Measurements from ENCODE around the gene ENDOG.
A peak's percentile ranks its signal among the peaks of the same experiment; 100 is the strongest.

ENDOG gene

GRCh38 chr9:128818099-128818838 is at the start of gene ENDOG:
TSS of gene ENDOG (plus strand) at chr9:128818500. CDS start at chr9:128818685, 185 bp downstream.
- H3K36me3 ChIP-seq (ENCODE audit: insufficient read depth, insufficient read length, low read length): peaks cover 34% of the 10 kb centered on the region
- no peaks in the 10 kb centered on the region for H3K9me3 ChIP-seq (ENCODE audit: insufficient read depth, low read length)
- DNase-seq (ENCODE audit: low read depth, low spot score): peak; percentile 97
- H3K27me3 ChIP-seq (ENCODE audit: insufficient read depth, insufficient read length): no peaks in the 10 kb centered on the region
- peak within 1 kb of the TSS; percentile 97 for H3K9ac ChIP-seq (ENCODE audit: insufficient read length, low read depth)
- no peak for TF ChIP-seq ZNF274 (IDR thresholded peaks at IDR 0.05; ENCODE audit: low read depth, low read length)
- no peak for TF ChIP-seq SUZ12 (IDR thresholded peaks at IDR 0.05; ENCODE audit: extremely low read depth, insufficient read depth, insufficient read length)
- no peak for TF ChIP-seq YY1 (IDR thresholded peaks at IDR 0.05; ENCODE audit: insufficient read depth, insufficient read length)
- H3K4me1 ChIP-seq (ENCODE audit: insufficient read depth, insufficient read length): peaks cover 18% of the 10 kb centered on the region
- H3K4me3 ChIP-seq (ENCODE audit: insufficient read length, low read depth): peak within 1 kb of the TSS; percentile 82

GRCh38 chr9:128768606-128769005 is 49.7 kb upstream of the ENDOG start:
- H3K4me1 ChIP-seq (ENCODE audit: insufficient read depth, insufficient read length): peaks cover 9% of the 10 kb centered on the region
- peaks cover 16% of the 10 kb centered on the region for H3K36me3 ChIP-seq (ENCODE audit: insufficient read depth, insufficient read length, low read length)
- H3K27me3 ChIP-seq (ENCODE audit: insufficient read depth, insufficient read length): no peaks in the 10 kb centered on the region
- no peaks in the 10 kb centered on the region for H3K9me3 ChIP-seq (ENCODE audit: insufficient read depth, low read length)
- H3K9ac ChIP-seq (ENCODE audit: insufficient read length, low read depth): no peak overlapping the region
- TF ChIP-seq YY1 (IDR thresholded peaks at IDR 0.05; ENCODE audit: insufficient read depth, insufficient read length) (no peak), SUZ12 (IDR thresholded peaks at IDR 0.05; ENCODE audit: extremely low read depth, insufficient read depth, insufficient read length) (no peak), ZNF274 (IDR thresholded peaks at IDR 0.05; ENCODE audit: low read depth, low read length) (no peak)
- H3K4me3 ChIP-seq (ENCODE audit: insufficient read length, low read depth): no peak overlapping the region
- DNase-seq (ENCODE audit: low read depth, low spot score): no peak

DNA sequence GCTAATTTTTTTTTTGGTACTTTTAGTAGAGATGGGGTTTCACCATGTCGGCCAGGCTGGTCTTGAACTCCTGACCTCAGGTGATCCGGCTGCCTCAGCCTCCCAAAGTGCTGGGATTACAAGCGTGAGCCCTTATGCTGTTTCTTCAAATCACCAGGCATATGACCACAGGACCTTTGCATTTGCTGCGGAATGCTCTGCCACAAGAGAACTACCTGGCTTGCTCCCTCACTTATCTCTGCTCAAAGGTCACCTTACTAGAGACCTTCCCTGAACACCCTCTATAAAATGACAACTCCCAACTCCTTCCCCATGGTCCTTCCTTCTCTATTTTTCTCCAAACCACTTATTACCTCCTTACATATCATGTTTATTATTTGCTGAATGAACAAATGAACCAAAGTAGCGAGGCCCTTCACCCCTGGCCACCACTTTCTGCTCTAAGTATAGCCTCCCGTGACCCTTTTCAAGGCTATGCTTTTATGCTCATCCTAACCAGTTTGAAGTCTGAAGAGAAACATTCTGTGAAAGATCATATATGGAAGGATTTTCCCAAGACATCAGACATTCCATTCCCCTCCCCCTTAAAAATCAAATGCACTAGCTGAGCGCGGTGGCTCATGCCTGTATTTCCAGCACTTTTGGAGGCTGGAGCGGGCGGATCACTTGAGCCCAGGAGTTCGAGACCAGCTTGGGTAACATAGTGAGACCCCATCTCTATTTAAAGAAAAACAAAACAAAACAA is 47.8 kb upstream of the ENDOG start:
- TF ChIP-seq SUZ12 (IDR thresholded peaks at IDR 0.05; ENCODE audit: extremely low read depth, insufficient read depth, insufficient read length) (no peak), ZNF274 (IDR thresholded peaks at IDR 0.05; ENCODE audit: low read depth, low read length) (no peak), YY1 (IDR thresholded peaks at IDR 0.05; ENCODE audit: insufficient read depth, insufficient read length) (no peak)
- H3K27me3 ChIP-seq (ENCODE audit: insufficient read depth, insufficient read length): no peaks in the 10 kb centered on the region
- peak overlapping the region; percentile 88 for H3K4me3 ChIP-seq (ENCODE audit: insufficient read length, low read depth)
- peak overlapping the region; percentile 96 for H3K9ac ChIP-seq (ENCODE audit: insufficient read length, low read depth)
- H3K9me3 ChIP-seq (ENCODE audit: insufficient read depth, low read length): no peaks in the 10 kb centered on the region
- no peak for DNase-seq (ENCODE audit: low read depth, low spot score)
- H3K36me3 ChIP-seq (ENCODE audit: insufficient read depth, insufficient read length, low read length): peaks cover 16% of the 10 kb centered on the region
- peaks cover 2% of the 10 kb centered on the region for H3K4me1 ChIP-seq (ENCODE audit: insufficient read depth, insufficient read length)

- H3K4me3 ChIP-seq (ENCODE audit: insufficient read length, low read depth): peak overlapping the region; percentile 88
- peaks cover 2% of the 10 kb centered on the region for H3K4me1 ChIP-seq (ENCODE audit: insufficient read depth, insufficient read length)
- TF ChIP-seq YY1 (IDR thresholded peaks at IDR 0.05; ENCODE audit: insufficient read depth, insufficient read length) (no peak), SUZ12 (IDR thresholded peaks at IDR 0.05; ENCODE audit: extremely low read depth, insufficient read depth, insufficient read length) (no peak), ZNF274 (IDR thresholded peaks at IDR 0.05; ENCODE audit: low read depth, low read length) (no peak)
- H3K36me3 ChIP-seq (ENCODE audit: insufficient read depth, insufficient read length, low read length): peaks cover 16% of the 10 kb centered on the region
- H3K9me3 ChIP-seq (ENCODE audit: insufficient read depth, low read length): peaks cover 6% of the 10 kb centered on the region; the same call in 1 of the 2 replicates
- H3K9ac ChIP-seq (ENCODE audit: insufficient read length, low read depth): peak overlapping the region; percentile 96
- peak; percentile 13 for DNase-seq (ENCODE audit: low read depth, low spot score)
- no peaks in the 10 kb centered on the region for H3K27me3 ChIP-seq (ENCODE audit: insufficient read depth, insufficient read length)
Observed at GRCh38 chr9:128771094-128771721, 47.1 kb upstream of the ENDOG start.

DNA sequence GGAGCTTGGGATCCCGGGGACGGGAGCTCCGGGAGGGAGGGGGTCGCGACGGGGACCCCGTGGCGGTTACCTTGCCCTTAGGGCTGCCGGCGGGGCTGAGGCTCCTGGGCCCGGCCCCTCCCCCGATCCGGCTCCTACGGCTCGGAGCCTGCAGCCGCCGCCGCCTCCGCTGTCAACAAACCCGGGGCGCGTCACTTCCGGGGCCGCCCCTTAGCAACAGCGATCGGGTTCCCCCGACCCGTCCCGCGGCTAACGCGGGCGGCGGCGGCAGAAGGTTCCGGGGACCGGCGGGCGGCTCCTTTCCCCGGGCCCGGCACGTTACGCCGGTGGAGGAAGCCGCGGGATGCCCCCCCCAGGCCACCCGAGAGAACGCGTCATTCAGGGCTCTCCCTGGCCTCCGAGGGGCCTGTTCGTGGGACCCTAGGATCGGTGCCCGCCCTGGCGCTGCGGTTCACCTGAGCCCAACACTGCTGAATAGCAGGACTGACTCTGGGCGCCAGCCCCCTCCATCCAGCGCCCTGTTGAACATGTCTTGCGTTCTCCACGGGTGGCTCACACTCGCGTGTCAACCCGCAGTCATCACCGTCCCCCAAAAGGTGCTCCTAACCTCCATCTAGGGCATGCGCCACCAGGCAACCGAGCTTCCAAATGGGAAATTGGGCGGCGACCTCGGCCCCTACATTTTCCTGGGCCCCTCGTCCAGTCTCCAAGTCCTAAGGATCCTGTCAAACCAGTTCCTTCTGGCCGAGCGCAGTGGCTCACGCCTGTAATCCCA is 46.4 kb upstream of the ENDOG start, which contains the start of gene ZER1:
TSS of gene ZER1 (minus strand) at position 183 of the 775 bp plus-strand sequence. CDS start 16,362 bp downstream, outside the sequence.
- Histone ChIP-seq H3K27me3 (ENCODE audit: insufficient read depth, insufficient read length) (no peaks in the 10 kb centered on the region), H3K9me3 (ENCODE audit: insufficient read depth, low read length) (peaks cover 7% of the 10 kb centered on the region; the same call in 1 of the 2 replicates), H3K9ac (ENCODE audit: insufficient read length, low read depth) (peak within 1 kb of the TSS; percentile 96), H3K4me1 (ENCODE audit: insufficient read depth, insufficient read length) (peaks cover 2% of the 10 kb centered on the region), H3K4me3 (ENCODE audit: insufficient read length, low read depth) (peak within 1 kb of the TSS; percentile 88), H3K36me3 (ENCODE audit: insufficient read depth, insufficient read length, low read length) (peaks cover 16% of the 10 kb centered on the region)
- peak; percentile 79 for DNase-seq (ENCODE audit: low read depth, low spot score)
- no peak for TF ChIP-seq YY1 (IDR thresholded peaks at IDR 0.05; ENCODE audit: insufficient read depth, insufficient read length)

- peaks cover 7% of the 10 kb centered on the region; the same call in 1 of the 2 replicates for H3K9me3 ChIP-seq (ENCODE audit: insufficient read depth, low read length)
- peaks cover 2% of the 10 kb centered on the region for H3K4me1 ChIP-seq (ENCODE audit: insufficient read depth, insufficient read length)
- no peak for DNase-seq (ENCODE audit: low read depth, low spot score)
- peaks cover 9% of the 10 kb centered on the region for H3K36me3 ChIP-seq (ENCODE audit: insufficient read depth, insufficient read length, low read length)
- no peak for TF ChIP-seq YY1 (IDR thresholded peaks at IDR 0.05; ENCODE audit: insufficient read depth, insufficient read length)
- no peak for TF ChIP-seq SUZ12 (IDR thresholded peaks at IDR 0.05; ENCODE audit: extremely low read depth, insufficient read depth, insufficient read length)
- no peak for TF ChIP-seq ZNF274 (IDR thresholded peaks at IDR 0.05; ENCODE audit: low read depth, low read length)
- H3K4me3 ChIP-seq (ENCODE audit: insufficient read length, low read depth): no peak overlapping the region
- no peaks in the 10 kb centered on the region for H3K27me3 ChIP-seq (ENCODE audit: insufficient read depth, insufficient read length)
- no peak overlapping the region for H3K9ac ChIP-seq (ENCODE audit: insufficient read length, low read depth)
Observed at GRCh38 chr9:128773049-128773448, 45.3 kb upstream of the ENDOG start.
